ENCODE results near the gene FMNL2.

FMNL2 gene

GRCh38 chr2:152518034-152518433 lies 183.1 kb downstream of the FMNL2 start:
- Histone ChIP-seq H3F3A (ENCODE audit: insufficient read depth, low read length) (no peaks in the 10 kb centered on the region), H2AFZ (ENCODE audit: low read length) (no peak overlapping the region), H3K4me3 (ENCODE audit: low read depth, low read length, poor library complexity, severe bottlenecking) (no peak overlapping the region), H3K27me3 (ENCODE audit: insufficient read depth, low read length) (no peaks in the 10 kb centered on the region), H3K9ac (ENCODE audit: low read length) (no peak overlapping the region), H3K4me1 (ENCODE audit: insufficient read depth, low read length, severe bottlenecking) (no peaks in the 10 kb centered on the region), H3K9me2 (ENCODE audit: low read depth, low read length) (no peaks in the 10 kb centered on the region), H3K36me3 (ENCODE audit: insufficient read depth, low read length) (no peaks in the 10 kb centered on the region), H3K9me3 (ENCODE audit: low read length) (no peaks in the 10 kb centered on the region), H4K20me1 (ENCODE audit: insufficient read depth, low read length) (no peaks in the 10 kb centered on the region), H3K4me2 (ENCODE audit: low read length) (no peak overlapping the region), H3K79me2 (ENCODE audit: insufficient read depth, low read length) (no peaks in the 10 kb centered on the region), H3K27ac (ENCODE audit: low read depth, low read length, poor library complexity, severe bottlenecking) (no peak overlapping the region)
- no peak for TF ChIP-seq EZH2 (IDR thresholded peaks at IDR 0.05; ENCODE audit: borderline replicate concordance, low read length)
- no peak for TF ChIP-seq CTCF (IDR thresholded peaks at IDR 0.05; ENCODE audit: low read length)

DNA sequence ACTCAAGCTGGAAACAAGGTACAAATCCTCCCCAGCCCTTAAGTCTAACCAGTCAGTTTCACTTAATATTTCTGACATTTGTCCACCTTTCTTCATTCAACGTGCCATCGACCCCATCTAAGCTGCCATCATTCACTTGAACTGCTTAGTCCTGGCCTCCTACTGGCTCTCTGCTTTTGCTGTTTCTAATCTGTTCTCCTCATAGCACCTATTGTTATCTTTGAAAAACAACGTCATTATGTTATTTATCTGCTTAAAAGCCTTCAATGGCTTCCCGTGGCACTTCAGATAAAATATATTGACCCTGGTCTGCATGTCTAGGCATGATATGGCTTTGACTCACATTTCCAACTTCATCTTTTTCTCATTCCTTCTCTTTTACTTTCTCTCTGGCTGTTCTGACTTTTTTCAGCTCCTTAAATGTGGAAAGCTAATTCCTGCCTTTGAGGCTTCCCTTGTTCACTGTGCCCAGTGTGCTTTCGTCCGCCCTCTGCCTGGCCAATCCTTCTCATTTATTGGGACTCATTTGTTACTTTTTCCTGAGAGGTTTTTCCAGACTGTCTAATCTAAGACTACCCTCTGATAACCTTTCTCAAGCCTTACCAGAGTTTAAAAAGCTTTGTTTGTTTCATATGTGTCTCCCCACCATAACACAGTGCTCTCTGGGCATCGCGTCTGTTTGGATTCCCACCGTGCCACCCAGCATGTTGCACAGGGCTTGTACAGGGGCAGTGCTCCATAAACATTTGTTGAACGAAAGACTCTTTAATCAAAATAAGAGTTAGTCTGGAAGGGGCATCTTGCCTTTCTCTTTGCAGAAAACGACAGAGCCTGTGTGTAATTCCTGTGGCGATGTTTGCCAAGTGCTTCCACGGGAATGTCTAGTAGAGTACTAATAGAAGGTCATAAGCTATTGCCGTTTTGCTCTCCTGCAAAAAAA lies 183.9 kb downstream of the FMNL2 start:
- H2AFZ ChIP-seq (ENCODE audit: low read length), result no peak overlapping the region
- H3K4me2 ChIP-seq (ENCODE audit: low read length), result no peak overlapping the region
- no peak overlapping the region for H3K9ac ChIP-seq (ENCODE audit: low read length)
- H3K4me1 ChIP-seq (ENCODE audit: insufficient read depth, low read length, severe bottlenecking), result no peaks in the 10 kb centered on the region
- no peaks in the 10 kb centered on the region for H3K9me2 ChIP-seq (ENCODE audit: low read depth, low read length)
- no peaks in the 10 kb centered on the region for H3K79me2 ChIP-seq (ENCODE audit: insufficient read depth, low read length)
- H3K9me3 ChIP-seq (ENCODE audit: low read length), result no peaks in the 10 kb centered on the region
- no peaks in the 10 kb centered on the region for H3F3A ChIP-seq (ENCODE audit: insufficient read depth, low read length)
- TF ChIP-seq CTCF (IDR thresholded peaks at IDR 0.05; ENCODE audit: low read length) (no peak), EZH2 (IDR thresholded peaks at IDR 0.05; ENCODE audit: borderline replicate concordance, low read length) (no peak)
- no peak overlapping the region for H3K4me3 ChIP-seq (ENCODE audit: low read depth, low read length, poor library complexity, severe bottlenecking)
- H3K36me3 ChIP-seq (ENCODE audit: insufficient read depth, low read length), result no peaks in the 10 kb centered on the region
- H4K20me1 ChIP-seq (ENCODE audit: insufficient read depth, low read length), result no peaks in the 10 kb centered on the region
- no peak overlapping the region for H3K27ac ChIP-seq (ENCODE audit: low read depth, low read length, poor library complexity, severe bottlenecking)
- H3K27me3 ChIP-seq (ENCODE audit: insufficient read depth, low read length), result no peaks in the 10 kb centered on the region

- Histone ChIP-seq H2AFZ (ENCODE audit: low read length) (no peak overlapping the region), H3K4me3 (ENCODE audit: low read depth, low read length, poor library complexity, severe bottlenecking) (no peak overlapping the region), H3K79me2 (ENCODE audit: insufficient read depth, low read length) (no peaks in the 10 kb centered on the region), H4K20me1 (ENCODE audit: insufficient read depth, low read length) (no peaks in the 10 kb centered on the region), H3K9me3 (ENCODE audit: low read length) (no peaks in the 10 kb centered on the region), H3K9me2 (ENCODE audit: low read depth, low read length) (no peaks in the 10 kb centered on the region), H3K4me1 (ENCODE audit: insufficient read depth, low read length, severe bottlenecking) (no peaks in the 10 kb centered on the region), H3K4me2 (ENCODE audit: low read length) (no peak overlapping the region), H3K27me3 (ENCODE audit: insufficient read depth, low read length) (no peaks in the 10 kb centered on the region), H3K36me3 (ENCODE audit: insufficient read depth, low read length) (no peaks in the 10 kb centered on the region), H3F3A (ENCODE audit: insufficient read depth, low read length) (no peaks in the 10 kb centered on the region), H3K9ac (ENCODE audit: low read length) (no peak overlapping the region), H3K27ac (ENCODE audit: low read depth, low read length, poor library complexity, severe bottlenecking) (no peak overlapping the region)
- TF ChIP-seq EZH2 (IDR thresholded peaks at IDR 0.05; ENCODE audit: borderline replicate concordance, low read length) (no peak), CTCF (IDR thresholded peaks at IDR 0.05; ENCODE audit: low read length) (no peak)
Measured at GRCh38 chr2:152519581-152519952, 184.6 kb downstream of the FMNL2 start.
